ENCODE data around the gene EFR3B.

The EFR3B gene

DNA sequence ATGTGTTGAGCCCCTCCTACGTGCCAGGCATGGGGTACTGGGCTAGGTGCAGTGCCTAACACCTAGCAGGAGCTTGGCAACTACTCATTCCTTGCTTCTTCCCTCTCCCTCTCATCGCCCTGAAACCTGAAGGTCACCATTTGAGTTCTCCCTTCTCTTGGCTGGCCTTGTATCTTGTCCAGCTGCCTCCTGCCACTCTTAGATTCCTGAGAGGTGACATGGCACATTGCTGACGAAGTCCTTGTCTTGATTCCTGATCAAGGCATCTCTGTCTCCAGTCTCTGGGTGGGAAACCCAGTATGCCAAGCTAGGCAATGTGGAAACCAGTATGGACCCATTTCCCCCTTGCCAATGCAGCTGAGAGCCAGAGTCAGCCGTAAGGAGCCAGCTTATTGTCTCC lies 9.0 kb upstream of the EFR3B start:
- H3K4me3 ChIP-seq (ENCODE audit: low read depth, low read length): no peak overlapping the region
- in situ Hi-C loops (cut with HindIII; ENCODE audit: low sequenced_read_pairs): no loop called here

GRCh38 chr2:25034081-25034480 lies 7.8 kb upstream of the EFR3B start:
- H3K4me3 ChIP-seq (ENCODE audit: low read depth, low read length): no peak overlapping the region
- no peak for DNase-seq (ENCODE audit: low read depth)
- in situ Hi-C loops (cut with HindIII; ENCODE audit: low sequenced_read_pairs): no loop called here
- TF ChIP-seq CTCF (IDR thresholded peaks at IDR 0.05; ENCODE audit: low read depth, low read length, missing control alignments): no peak

More for the DNA sequence above, 9.0 kb upstream of the EFR3B start:
- no peak for TF ChIP-seq CTCF (IDR thresholded peaks at IDR 0.05; ENCODE audit: low read depth, low read length, missing control alignments)
- no peak for DNase-seq (ENCODE audit: low read depth)

DNA sequence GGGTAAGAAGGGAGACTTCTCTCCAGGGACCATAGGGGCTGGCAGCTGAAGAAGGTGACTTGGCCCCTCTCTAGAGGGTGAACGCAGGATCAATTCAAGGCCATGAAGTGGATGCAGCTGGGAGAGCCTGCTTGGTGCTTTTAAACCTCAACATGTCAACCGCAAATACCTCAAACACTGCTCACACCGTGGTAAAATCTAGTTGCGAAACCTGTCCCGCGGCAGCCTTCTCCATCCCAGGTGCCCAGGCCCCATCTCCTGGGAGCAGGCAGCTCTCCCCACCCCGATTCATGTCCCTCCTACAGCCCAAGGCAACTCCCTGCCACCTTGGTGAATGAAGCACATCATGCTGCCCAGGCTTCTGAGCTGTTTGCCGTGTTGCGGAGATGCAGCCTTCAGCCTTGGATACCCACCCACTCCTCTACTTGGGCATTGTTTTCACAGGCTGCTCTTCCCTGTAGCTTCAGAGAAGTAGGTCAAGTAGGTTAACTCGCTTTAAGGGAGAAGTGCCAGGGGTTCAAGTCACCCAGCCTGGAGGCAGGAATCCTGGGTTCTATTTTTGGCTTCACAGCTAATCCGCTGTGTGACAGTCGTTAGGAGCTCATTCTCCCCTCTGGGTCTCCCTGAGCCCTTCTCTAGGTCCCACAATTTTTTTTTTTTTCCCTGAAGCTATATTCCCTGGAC lies 6.2 kb upstream of the EFR3B start:
- in situ Hi-C loops (cut with HindIII; ENCODE audit: low sequenced_read_pairs): no loop called here
- no peak for TF ChIP-seq CTCF (IDR thresholded peaks at IDR 0.05; ENCODE audit: low read depth, low read length, missing control alignments)
- no peak overlapping the region for H3K4me3 ChIP-seq (ENCODE audit: low read depth, low read length)
- no peak for DNase-seq (ENCODE audit: low read depth)

DNA sequence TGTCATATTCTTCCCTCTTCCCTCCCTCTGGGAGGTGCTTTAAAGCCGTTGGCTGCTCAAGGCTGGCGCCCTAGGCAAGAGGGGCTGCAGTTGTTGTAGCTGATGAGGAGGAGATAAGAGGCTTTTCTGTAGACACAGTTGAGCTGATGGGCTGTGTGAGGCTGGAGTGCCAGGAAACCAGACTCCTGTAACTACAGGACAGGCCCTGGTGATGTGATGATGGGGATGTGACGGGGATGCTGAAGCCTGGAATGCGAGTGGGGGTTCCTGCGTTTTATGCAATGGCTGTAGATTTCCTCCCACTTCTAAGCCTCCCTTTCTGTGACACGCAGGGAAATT lies 5.7 kb upstream of the EFR3B start:
- in situ Hi-C loops (cut with HindIII; ENCODE audit: low sequenced_read_pairs): no loop called here
- no peak for TF ChIP-seq CTCF (IDR thresholded peaks at IDR 0.05; ENCODE audit: low read depth, low read length, missing control alignments)
- no peak overlapping the region for H3K4me3 ChIP-seq (ENCODE audit: low read depth, low read length)

DNA sequence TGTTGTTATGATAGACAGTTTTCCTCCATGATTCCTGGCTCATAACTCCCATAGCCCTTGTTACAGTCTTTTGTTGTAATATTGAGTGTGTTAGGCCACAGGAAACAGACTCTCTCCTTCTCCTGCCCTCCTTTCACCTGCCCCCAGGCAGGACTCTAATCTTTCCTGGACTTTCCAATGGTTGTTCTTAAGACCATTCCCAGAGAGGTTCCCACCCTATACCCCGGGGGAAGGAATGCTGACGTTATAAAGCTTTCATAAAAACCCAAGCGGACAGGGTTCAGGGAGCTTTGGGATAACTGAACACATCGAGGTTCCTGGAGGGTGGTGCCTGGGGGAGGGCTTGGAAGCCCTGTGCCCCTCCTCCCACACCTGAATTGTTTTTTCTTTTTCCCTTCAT lies 2.8 kb upstream of the EFR3B start:
- in situ Hi-C loops (cut with HindIII; ENCODE audit: low sequenced_read_pairs): no loop called here
- no peak for DNase-seq (ENCODE audit: low read depth)
- TF ChIP-seq CTCF (IDR thresholded peaks at IDR 0.05; ENCODE audit: low read depth, low read length, missing control alignments): no peak
- no peak overlapping the region for H3K4me3 ChIP-seq (ENCODE audit: low read depth, low read length)

More for the DNA sequence above, 5.7 kb upstream of the EFR3B start:
- no peak for DNase-seq (ENCODE audit: low read depth)

DNA sequence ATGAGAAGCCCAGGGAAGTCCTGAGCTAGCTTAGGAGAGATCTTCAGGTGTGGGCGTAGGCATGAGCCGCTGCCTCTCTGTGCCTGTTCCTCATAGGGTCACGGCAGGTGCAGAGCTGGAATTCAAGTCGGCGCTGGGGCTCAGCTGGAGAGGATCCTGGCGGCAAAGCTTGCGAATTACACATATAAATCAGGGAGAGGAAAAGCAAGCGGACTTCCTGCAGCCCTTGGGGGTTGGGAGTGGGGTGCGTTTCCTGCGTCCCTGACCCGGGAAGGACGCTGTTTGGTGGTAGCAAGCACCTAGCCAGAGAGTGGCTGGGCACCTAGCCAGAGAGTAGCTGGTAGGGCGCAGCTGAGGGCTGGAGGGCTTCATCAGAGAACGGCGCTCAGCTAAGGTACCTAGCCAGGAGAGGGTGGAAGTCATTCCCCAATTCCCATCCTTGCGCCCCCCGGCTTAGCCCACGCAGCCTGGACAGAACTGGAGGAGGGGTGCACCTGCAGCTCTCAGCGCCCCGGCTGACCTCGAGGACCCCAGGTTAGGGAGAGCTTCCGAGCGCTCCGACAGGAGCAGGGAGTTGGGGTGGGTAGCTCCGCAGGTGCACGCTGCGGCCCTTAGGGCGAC lies 459 bp upstream of the EFR3B start:
- TF ChIP-seq CTCF (IDR thresholded peaks at IDR 0.05; ENCODE audit: low read depth, low read length, missing control alignments): peak; percentile 41
- H3K4me3 ChIP-seq (ENCODE audit: low read depth, low read length): peak overlapping the region; percentile 30
- DNase-seq (ENCODE audit: low read depth): no peak
- in situ Hi-C loops (cut with HindIII; ENCODE audit: low sequenced_read_pairs): no loop called here
